ENCODE data around the gene PIGV. TPM values are rescaled to one million over a fixed set of nuclear protein-coding genes. Genes with fewer than 3 reads are reported as not detected.

The PIGV gene
- total RNA-seq, 1 experiment from 2014 or later = 7.5 TPM

DNA sequence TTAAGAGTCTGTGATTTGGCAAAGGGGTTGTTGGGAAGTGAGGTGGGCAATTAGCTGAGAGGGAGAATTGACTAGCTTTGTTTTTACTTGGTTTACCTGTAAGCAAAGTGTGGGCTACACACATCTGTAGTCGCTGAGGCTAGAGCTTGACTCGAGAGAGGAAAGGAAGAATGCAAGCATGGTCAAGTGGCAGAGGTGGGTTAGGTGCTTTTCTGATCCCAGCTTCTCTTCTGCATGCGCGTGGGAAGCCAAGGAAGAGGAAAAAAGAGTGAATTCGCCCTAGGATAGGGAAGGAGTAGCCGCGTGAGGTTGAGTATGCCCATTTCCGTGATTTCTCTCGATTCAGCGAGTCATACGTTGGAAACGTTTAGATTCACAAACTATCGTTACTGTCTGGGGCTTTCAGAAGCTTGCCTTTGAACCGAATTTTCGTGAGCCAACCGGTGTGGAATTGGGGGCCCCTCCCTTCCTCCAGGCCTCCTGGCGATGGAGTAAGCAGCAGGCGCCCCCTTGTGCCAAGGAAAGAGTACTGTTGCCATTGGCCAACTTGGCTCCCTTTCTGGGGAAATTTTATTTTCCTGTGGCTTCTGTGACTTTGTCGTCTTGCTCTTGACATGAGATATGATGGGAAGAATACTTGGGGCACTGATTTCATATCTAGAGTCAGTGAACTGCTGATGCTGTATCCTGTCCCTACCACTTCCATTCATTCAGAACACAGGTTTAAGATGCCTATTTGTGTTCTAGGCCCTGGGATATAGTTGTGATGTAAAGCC is 1.3 kb downstream of the PIGV start:
- Histone ChIP-seq H2AFZ (ENCODE audit: low read length) (no peak overlapping the region), H3K4me1 (ENCODE audit: insufficient read depth, low read length) (peaks cover 3% of the 10 kb centered on the region; the same call in 1 of the 2 replicates)
- H3K27ac Mint-ChIP-seq = peak overlapping the region; percentile 1 to 21 (median 17); a peak in 5 of 7 replicates

More for the DNA sequence above, 1.3 kb downstream of the PIGV start:
- peak overlapping the region; percentile 85 for H3K4me2 ChIP-seq (ENCODE audit: insufficient read depth, insufficient read length, low read length)
- peak; percentile 81 for DNase-seq
- no peak overlapping the region for H3K18ac ChIP-seq (ENCODE audit: insufficient read length, low read depth, low read length)
- Mint-ChIP-seq H3K27me3 (ENCODE audit: low read depth) (no peaks in the 10 kb centered on the region; the same call in 1 of the 2 replicates), H3K4me1 (peaks cover 33 to 40% of the 10 kb centered on the region in 2 experiments), H3K4me3 (peak overlapping the region; percentile 92 to 95), H3K36me3 (ENCODE audit: insufficient read depth in 1 of 3, low read depth in 3 of 3) (peaks cover 0 to 7% (median 6%) of the 10 kb centered on the region in 3 experiments; a peak in 6 of 7 replicates), H3K9me3 (no peaks in the 10 kb centered on the region)
- H3K79me1 ChIP-seq (ENCODE audit: insufficient read depth, low read depth, low read length, poor library complexity, severe bottlenecking) = no peaks in the 10 kb centered on the region
- no peak overlapping the region for H4K8ac ChIP-seq (replicated peaks; ENCODE audit: insufficient read length, low read depth, low read length)
- WGBS (ENCODE audit: extremely low coverage, insufficient read length, low lambda C conversion rate) = no CpG with 5 or more reads among the region's 19 CpGs
- H3K14ac ChIP-seq (ENCODE audit: insufficient read depth, low read length) = no peak overlapping the region
- no peak overlapping the region for H4K5ac ChIP-seq (ENCODE audit: insufficient read length, low read depth, low read length)
- H3K9ac ChIP-seq (ENCODE audit: extremely low read depth, insufficient read length, low read length) = peak overlapping the region; percentile 5
- H4K20me1 ChIP-seq (ENCODE audit: control insufficient read depth, insufficient read depth, insufficient read length) = no peaks in the 10 kb centered on the region
- no peaks in the 10 kb centered on the region; the same call in 1 of the 2 replicates for H3K79me2 ChIP-seq (ENCODE audit: insufficient read depth, low read length)
- H2BK120ac ChIP-seq (ENCODE audit: low read depth, low read length, poor library complexity, severe bottlenecking) = no peak overlapping the region
- no peak overlapping the region for H2BK12ac ChIP-seq (ENCODE audit: insufficient read length, low read depth, low read length)
- H2AK5ac ChIP-seq (ENCODE audit: insufficient read length, low read length) = no peak overlapping the region
- H3K23ac ChIP-seq (ENCODE audit: insufficient read length, low read depth, low read length) = no peak overlapping the region
- no peak overlapping the region for H2BK5ac ChIP-seq (ENCODE audit: insufficient read length, low read length)
- TF ChIP-seq, protein P1, sequence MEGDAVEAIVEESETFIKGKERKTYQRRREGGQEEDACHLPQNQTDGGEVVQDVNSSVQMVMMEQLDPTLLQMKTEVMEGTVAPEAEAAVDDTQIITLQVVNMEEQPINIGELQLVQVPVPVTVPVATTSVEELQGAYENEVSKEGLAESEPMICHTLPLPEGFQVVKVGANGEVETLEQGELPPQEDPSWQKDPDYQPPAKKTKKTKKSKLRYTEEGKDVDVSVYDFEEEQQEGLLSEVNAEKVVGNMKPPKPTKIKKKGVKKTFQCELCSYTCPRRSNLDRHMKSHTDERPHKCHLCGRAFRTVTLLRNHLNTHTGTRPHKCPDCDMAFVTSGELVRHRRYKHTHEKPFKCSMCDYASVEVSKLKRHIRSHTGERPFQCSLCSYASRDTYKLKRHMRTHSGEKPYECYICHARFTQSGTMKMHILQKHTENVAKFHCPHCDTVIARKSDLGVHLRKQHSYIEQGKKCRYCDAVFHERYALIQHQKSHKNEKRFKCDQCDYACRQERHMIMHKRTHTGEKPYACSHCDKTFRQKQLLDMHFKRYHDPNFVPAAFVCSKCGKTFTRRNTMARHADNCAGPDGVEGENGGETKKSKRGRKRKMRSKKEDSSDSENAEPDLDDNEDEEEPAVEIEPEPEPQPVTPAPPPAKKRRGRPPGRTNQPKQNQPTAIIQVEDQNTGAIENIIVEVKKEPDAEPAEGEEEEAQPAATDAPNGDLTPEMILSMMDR (conservative IDR thresholded peaks at IDR 0.05) = peak; percentile 98
- no peak overlapping the region for H3K27ac ChIP-seq (ENCODE audit: insufficient read length, low read depth, low read length)
- no peak overlapping the region for H3K56ac ChIP-seq (ENCODE audit: insufficient read length, low read depth, low read length)
- H2BK15ac ChIP-seq (ENCODE audit: low read depth, low read length) = no peak overlapping the region
- H3K27me3 ChIP-seq (ENCODE audit: insufficient read depth, low read length) = no peaks in the 10 kb centered on the region
- H2BK20ac ChIP-seq (ENCODE audit: low read depth, low read length, poor library complexity, severe bottlenecking) = no peak overlapping the region
- H3K9me3 ChIP-seq (ENCODE audit: control insufficient read depth, low read depth, low read length) = no peaks in the 10 kb centered on the region
- H3T11ph ChIP-seq (ENCODE audit: low read length) = no peak overlapping the region
- H4K91ac ChIP-seq (ENCODE audit: insufficient read length, low read depth, low read length) = no peak overlapping the region
- H3K23me2 ChIP-seq (ENCODE audit: insufficient read length, low read depth, low read length, poor library complexity, severe bottlenecking) = peaks cover 10% of the 10 kb centered on the region
- no peak overlapping the region for H3K4ac ChIP-seq (ENCODE audit: low read depth, low read length)
